ENCODE measurements around the gene ZMYND8. TPM values are rescaled to one million over a fixed set of nuclear protein-coding genes. Genes with fewer than 3 reads are reported as not detected.

Gene ZMYND8
- total and polyA plus RNA-seq, 2 of the 8 experiments (the other 6 are each of a cell fraction or from before 2014, with no cell fraction given) = 50.5 to 163 TPM

DNA sequence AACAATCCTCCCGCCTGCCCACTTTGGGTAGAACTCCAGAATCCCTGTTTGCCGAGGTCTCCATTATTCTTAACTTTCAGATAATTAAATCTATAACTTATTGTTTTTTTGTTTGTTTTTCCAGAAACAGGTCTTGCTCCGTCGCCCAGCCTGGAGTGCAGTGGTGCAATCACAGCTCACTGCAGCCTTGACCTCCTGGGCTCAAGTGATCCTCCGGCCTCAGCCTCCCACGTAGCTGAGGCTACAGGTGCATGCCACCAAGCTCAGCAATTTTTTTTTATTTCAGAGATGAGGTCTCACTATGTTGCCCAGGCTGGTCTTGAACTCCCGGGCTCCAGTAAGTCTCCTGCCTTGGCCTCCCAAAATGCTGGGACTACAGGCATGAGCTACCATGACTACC lies 28.8 kb downstream of the ZMYND8 start:
- H2BK15ac ChIP-seq (ENCODE audit: low read length) = no peak overlapping the region
- peaks cover 34% of the 10 kb centered on the region for H3K79me1 ChIP-seq (ENCODE audit: low read depth, low read length)
- H3K27me3 ChIP-seq (replicated peaks in 1 of 4; ENCODE audit: control insufficient read depth in 3 of 4, extremely low read depth in 1 of 4, insufficient read depth in 3 of 4, low read length in 3 of 4) = no peaks in the 10 kb centered on the region
- ChIA-PET POLR2A (ENCODE audit: partially characterized antibody) (interaction anchor here (0.7 to 31.3 kb wide), 4 partner anchors 9 to 332 kb away, joined by 3 to 1191 read pairs (median 54); partner anchors contain the start of gene ZMYND8), CTCF (ENCODE audit: partially characterized antibody) (interaction anchor here (0.7 to 5.3 kb wide), 6 partner anchors 9 to 56 kb away, joined by 3 to 33 read pairs (median 4); no protein-coding TSS in a partner anchor)
- no peak overlapping the region for H2BK120ac ChIP-seq (replicated peaks; ENCODE audit: low read depth, low read length)
- H4K8ac ChIP-seq (ENCODE audit: extremely low read depth, insufficient read depth, low read length) = no peak overlapping the region
- H2BK5ac ChIP-seq (ENCODE audit: low read depth, low read length) = no peak overlapping the region
- no peak overlapping the region for H3K9ac ChIP-seq (replicated peaks in 1 of 4; ENCODE audit: extremely low read depth in 1 of 4, low read depth in 3 of 4, low read length in 3 of 4)
- peaks cover 4 to 5% of the 10 kb centered on the region in 2 experiments for H4K20me1 ChIP-seq (replicated peaks in 1 of 2; ENCODE audit: control insufficient read depth in 1 of 2, insufficient read depth in 2 of 2, low read length in 2 of 2)
- H2AK5ac ChIP-seq (ENCODE audit: low read depth, low read length) = no peak overlapping the region
- 93% methylated on average over 7 of the region's 7 CpGs; no CpG with 5 or more reads in 1 of the 2 experiments for WGBS, 2 experiments (ENCODE audit: extremely low coverage in 1 of 2, insufficient coverage in 1 of 2, insufficient read length in 1 of 2, insufficient replicate concordance in 2 of 2, low coverage in 1 of 2, low lambda C conversion rate in 2 of 2, missing lambda C conversion rate in 1 of 2)
- no peak overlapping the region for H3K4ac ChIP-seq (replicated peaks; ENCODE audit: insufficient read length, low read depth, low read length)
- no peak overlapping the region for H3K14ac ChIP-seq (ENCODE audit: insufficient read length)
- H2BK20ac ChIP-seq (ENCODE audit: low read length) = no peak overlapping the region
- no peak overlapping the region for H4K91ac ChIP-seq (replicated peaks; ENCODE audit: insufficient read length, low read length)
- no peak overlapping the region for H3K4me2 ChIP-seq (ENCODE audit: insufficient read depth in 1 of 2, low read depth in 2 of 2, low read length in 2 of 2)
- H2BK12ac ChIP-seq (ENCODE audit: low read depth, low read length) = no peak overlapping the region
- no peak for DNase-seq (ENCODE audit: low read depth in 1 of 2, low spot score in 2 of 2)
- peaks cover 5 to 33% (median 19%) of the 10 kb centered on the region in 4 experiments for H3K4me1 ChIP-seq (replicated peaks in 1 of 4; ENCODE audit: control insufficient read depth in 3 of 4, insufficient read depth in 4 of 4, low read length in 3 of 4)
- H2AFZ ChIP-seq (ENCODE audit: low read length) = no peak overlapping the region
- FAIRE-seq = no peak
- peaks cover 44 to 100% of the 10 kb centered on the region in 2 experiments for H3K79me2 ChIP-seq (ENCODE audit: control insufficient read depth in 1 of 2, insufficient read depth in 2 of 2, low read length in 2 of 2)
- H3K4me3 ChIP-seq (ENCODE audit: extremely low read depth in 1 of 4, insufficient read depth in 2 of 4, low read depth in 3 of 4, low read length in 4 of 4) = no peak overlapping the region
- H3K56ac ChIP-seq (replicated peaks; ENCODE audit: insufficient read length, low read depth, low read length) = no peak overlapping the region
- H3K18ac ChIP-seq (ENCODE audit: extremely low read depth, low read length) = no peak overlapping the region
- no peaks in the 10 kb centered on the region for H3K23me2 ChIP-seq (ENCODE audit: low read depth, low read length)
- H3K27ac ChIP-seq (ENCODE audit: low read depth, low read length) = no peak overlapping the region
- no peak overlapping the region for H3K23ac ChIP-seq (ENCODE audit: insufficient read length)
- H3K36me3 ChIP-seq (ENCODE audit: control insufficient read depth in 2 of 4, insufficient read depth in 4 of 4, low read length in 3 of 4) = peaks cover 2 to 11% (median 4%) of the 10 kb centered on the region in 4 experiments; a peak in 5 of 8 replicates
- H3K9me3 ChIP-seq (ENCODE audit: insufficient read depth in 2 of 2, low read depth in 1 of 2, low read length in 1 of 2) = no peaks in the 10 kb centered on the region
- H4K5ac ChIP-seq (ENCODE audit: insufficient read length, low read depth, low read length) = no peak overlapping the region
- TF ChIP-seq POLR2AphosphoS5 (IDR thresholded peaks at IDR 0.05; ENCODE audit: low read depth, low read length) (no peak), SP4 (IDR thresholded peaks at IDR 0.05; ENCODE audit: low read length) (no peak), GABPA (IDR thresholded peaks at IDR 0.05; ENCODE audit: borderline replicate concordance, insufficient read depth, low read length) (no peak), RXRA (IDR thresholded peaks at IDR 0.05; ENCODE audit: insufficient read depth, low read depth, low read length) (no peak), TEAD4 (IDR thresholded peaks at IDR 0.05; ENCODE audit: low read depth, low read length) (no peak), SUZ12 (IDR thresholded peaks at IDR 0.05; ENCODE audit: low read length) (no peak), RNF2 (IDR thresholded peaks at IDR 0.05; ENCODE audit: borderline replicate concordance, low read depth, low read length, missing control alignments, poor library complexity, severe bottlenecking) (no peak), SRF (IDR thresholded peaks at IDR 0.05; ENCODE audit: low read depth, low read length) (no peak), SIN3A (conservative IDR thresholded peaks at IDR 0.05 in 1 of 2, IDR thresholded peaks at IDR 0.05 in 1 of 2; ENCODE audit: low read depth in 1 of 2, low read length in 2 of 2) (no peak), TCF12 (IDR thresholded peaks at IDR 0.05; ENCODE audit: low read depth, low read length) (no peak), ASH2L (IDR thresholded peaks at IDR 0.05; ENCODE audit: low read length) (no peak), JUN (IDR thresholded peaks at IDR 0.05; ENCODE audit: low read depth, low read length) (no peak), BCL11A (IDR thresholded peaks at IDR 0.05; ENCODE audit: low read depth in 2 of 2, low read length in 2 of 2) (no peak)
- TF ChIP-seq, protein P1, sequence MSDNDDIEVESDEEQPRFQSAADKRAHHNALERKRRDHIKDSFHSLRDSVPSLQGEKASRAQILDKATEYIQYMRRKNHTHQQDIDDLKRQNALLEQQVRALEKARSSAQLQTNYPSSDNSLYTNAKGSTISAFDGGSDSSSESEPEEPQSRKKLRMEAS (IDR thresholded peaks at IDR 0.05) = no peak

Data from H1 (cell line).